ENCODE results near the gene HPF1.
"Not testable (repeated sequence)": the region's sequence is repeated elsewhere in the genome, so short reads cannot be mapped to it uniquely, and the experiment has no call there.

HPF1 gene

GRCh38 chr4:169757575-169758184 lies at the start of gene HPF1:
Gene HPF1, minus strand, starts transcription at chr4:169757944. Its CDS starts 67 bp downstream, at chr4:169757877.
- DNase-seq (ENCODE audit: low read depth) = peak; percentile 90

GRCh38 chr4:169806770-169807169 lies 49.0 kb upstream of the HPF1 start:
- not testable (repeated sequence) for DNase-seq (ENCODE audit: low read depth)

- DNase-seq (ENCODE audit: low read depth) = no peak
These were observed 45.7 kb upstream of the HPF1 start for GRCh38 chr4:169803413-169803812.

GRCh38 chr4:169802873-169803272 lies 45.1 kb upstream of the HPF1 start:
- no peak for DNase-seq (ENCODE audit: low read depth)

GRCh38 chr4:169800541-169800940 lies 42.8 kb upstream of the HPF1 start:
- no peak for DNase-seq (ENCODE audit: low read depth)

- no peak for DNase-seq (ENCODE audit: low read depth)
These were observed 41.5 kb upstream of the HPF1 start for GRCh38 chr4:169799260-169799659.

- DNase-seq (ENCODE audit: low read depth) = peak; percentile 66
These were observed 37.8 kb upstream of the HPF1 start for GRCh38 chr4:169795585-169795984.

- DNase-seq (ENCODE audit: low read depth) = peak; percentile 74
These were observed 33.9 kb upstream of the HPF1 start for GRCh38 chr4:169791527-169792156.

GRCh38 chr4:169791062-169791461 lies 33.3 kb upstream of the HPF1 start:
- DNase-seq (ENCODE audit: low read depth) = no peak

- no peak for DNase-seq (ENCODE audit: low read depth)
These were observed 17.0 kb upstream of the HPF1 start for GRCh38 chr4:169774466-169775445.

- DNase-seq (ENCODE audit: low read depth) = no peak
These were observed 16.1 kb upstream of the HPF1 start for GRCh38 chr4:169773889-169774288.

- DNase-seq (ENCODE audit: low read depth) = peak; percentile 37
These were observed 13.9 kb upstream of the HPF1 start for GRCh38 chr4:169771556-169772080.

- DNase-seq (ENCODE audit: low read depth) = no peak
These were observed 12.7 kb upstream of the HPF1 start for GRCh38 chr4:169770416-169770815.

GRCh38 chr4:169768385-169768784 lies 10.6 kb upstream of the HPF1 start:
- DNase-seq (ENCODE audit: low read depth) = no peak

- DNase-seq (ENCODE audit: low read depth) = no peak
These were observed 9.0 kb upstream of the HPF1 start for GRCh38 chr4:169766741-169767140.

- peak; percentile 63 for DNase-seq (ENCODE audit: low read depth)
These were observed 8.1 kb upstream of the HPF1 start for GRCh38 chr4:169765835-169766234.

- no peak for DNase-seq (ENCODE audit: low read depth)
These were observed 4.1 kb upstream of the HPF1 start for GRCh38 chr4:169761846-169762245.

GRCh38 chr4:169758401-169758962 lies 738 bp upstream of the HPF1 start:
- DNase-seq (ENCODE audit: low read depth) = no peak

- peak; percentile 18 for DNase-seq (ENCODE audit: low read depth)
These were observed 671 bp downstream of the HPF1 start for GRCh38 chr4:169756971-169757574.

GRCh38 chr4:169745291-169745690 lies 12.5 kb downstream of the HPF1 start:
- DNase-seq (ENCODE audit: low read depth) = peak; percentile 78

- peak; percentile 36 for DNase-seq (ENCODE audit: low read depth)
These were observed 13.1 kb downstream of the HPF1 start for GRCh38 chr4:169744601-169745000.

GRCh38 chr4:169741569-169741968 lies 16.2 kb downstream of the HPF1 start:
- no peak for DNase-seq (ENCODE audit: low read depth)

Measured in EH (cell line).